Measurements from ENCODE around the gene FOXJ1. TPM values are rescaled to one million over a fixed set of nuclear protein-coding genes. Genes with fewer than 3 reads are reported as not detected.

The FOXJ1 gene
- polyA plus RNA-seq, 2 of the 4 experiments (the other 2 are of a cell fraction), result 0.09 to 0.50 TPM

DNA sequence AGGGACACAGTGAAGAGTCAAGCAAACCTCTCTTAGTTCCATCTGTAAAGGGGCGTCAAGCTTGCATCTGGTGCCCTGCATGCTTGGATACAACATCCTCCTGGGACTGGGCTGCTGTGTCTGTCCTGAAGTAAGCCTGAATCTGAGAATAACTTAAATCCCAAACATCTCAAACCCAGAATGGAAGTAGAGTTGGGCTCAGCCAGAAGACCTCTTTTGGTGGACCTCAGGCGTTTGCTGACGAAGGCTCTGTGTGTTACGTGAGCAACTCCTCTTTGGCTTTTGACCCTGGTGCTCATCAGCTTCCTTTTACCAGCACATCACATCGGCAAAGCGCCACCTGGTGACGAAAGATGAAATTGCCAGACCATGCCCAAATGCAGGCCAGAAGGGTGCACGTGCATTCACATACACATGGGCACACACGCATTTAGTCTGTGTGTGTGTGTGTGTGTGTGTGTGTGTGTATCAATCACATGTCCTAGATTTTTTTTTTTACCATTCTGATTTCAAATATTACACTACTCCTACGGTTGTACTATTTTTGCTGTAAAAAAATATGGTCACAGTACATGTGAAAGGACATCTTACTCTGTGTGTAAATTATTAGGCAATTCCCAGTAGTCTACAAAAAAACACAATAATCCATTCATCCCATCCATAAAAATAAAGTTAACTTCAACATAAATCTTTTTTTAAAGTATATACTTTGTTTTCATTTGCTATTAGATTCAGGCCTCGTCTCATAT lies 41.1 kb upstream of the FOXJ1 start:
- peak overlapping the region in 1 of 2 experiments; percentile 29; a peak in 1 of 6 replicates for H3K27ac ChIP-seq
- peak; percentile 96 to 97 for DNase-seq (ENCODE audit: low read depth in 1 of 2, low spot score in 1 of 2)
- POLR2A ChIA-PET, result interaction anchor here (0.7 to 0.8 kb wide), 3 partner anchors 61 to 213 kb away, joined by 3 to 4 read pairs (median 3); partner anchors contain the start of gene UBALD2
- peak; percentile 92 for FAIRE-seq
- CTCF ChIA-PET, result interaction anchor here (0.6 to 16.1 kb wide), 71 partner anchors 9 to 1165 kb away, joined by 3 to 206 read pairs (median 4); partner anchors contain the start of gene EXOC7
- H3K4me3 ChIP-seq, result no peak overlapping the region
- H3K4me2 ChIP-seq, result peak overlapping the region; percentile 29; the same call in 2 of the 3 replicates
- WGBS (ENCODE audit: missing lambda C conversion rate), result 20% methylated on average over 11 of the region's 11 CpGs
- H3K9me3 ChIP-seq, result no peaks in the 10 kb centered on the region
- no peaks in the 10 kb centered on the region for H3K4me1 ChIP-seq
- ATAC-seq, result peak; percentile 94 to 97
- no peak for TF ChIP-seq POLR2A (IDR thresholded peaks at IDR 0.05; ENCODE audit: low read length)
- TF ChIP-seq, protein P1, sequence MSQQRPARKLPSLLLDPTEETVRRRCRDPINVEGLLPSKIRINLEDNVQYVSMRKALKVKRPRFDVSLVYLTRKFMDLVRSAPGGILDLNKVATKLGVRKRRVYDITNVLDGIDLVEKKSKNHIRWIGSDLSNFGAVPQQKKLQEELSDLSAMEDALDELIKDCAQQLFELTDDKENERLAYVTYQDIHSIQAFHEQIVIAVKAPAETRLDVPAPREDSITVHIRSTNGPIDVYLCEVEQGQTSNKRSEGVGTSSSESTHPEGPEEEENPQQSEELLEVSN (IDR thresholded peaks at IDR 0.05; ENCODE audit: borderline replicate concordance, low read depth), result peak; percentile 72
- no peak for TF ChIP-seq NR3C1 (IDR thresholded peaks at IDR 0.05)
- TF ChIP-seq JUNB (IDR thresholded peaks at IDR 0.05), result no peak
- TF ChIP-seq SMC3 (IDR thresholded peaks at IDR 0.05), result peak; percentile 88
- no peak for TF ChIP-seq FOSL2 (IDR thresholded peaks at IDR 0.05)
- TF ChIP-seq FOSL2 (CRISPR knock-in tag; IDR thresholded peaks at IDR 0.05), result no peak
- TF ChIP-seq FOXS1 (CRISPR knock-in tag; IDR thresholded peaks at IDR 0.05), result no peak
- peak; percentile 74 for TF ChIP-seq RAD21 (conservative IDR thresholded peaks at IDR 0.05 in 1 of 2, IDR thresholded peaks at IDR 0.05 in 1 of 2)
- peak; percentile 99 for TF ChIP-seq NPAS2 (CRISPR knock-in tag; IDR thresholded peaks at IDR 0.05; ENCODE audit: borderline replicate concordance)
- TF ChIP-seq ZC3H11A (IDR thresholded peaks at IDR 0.05), result no peak
- TF ChIP-seq, protein P2, sequence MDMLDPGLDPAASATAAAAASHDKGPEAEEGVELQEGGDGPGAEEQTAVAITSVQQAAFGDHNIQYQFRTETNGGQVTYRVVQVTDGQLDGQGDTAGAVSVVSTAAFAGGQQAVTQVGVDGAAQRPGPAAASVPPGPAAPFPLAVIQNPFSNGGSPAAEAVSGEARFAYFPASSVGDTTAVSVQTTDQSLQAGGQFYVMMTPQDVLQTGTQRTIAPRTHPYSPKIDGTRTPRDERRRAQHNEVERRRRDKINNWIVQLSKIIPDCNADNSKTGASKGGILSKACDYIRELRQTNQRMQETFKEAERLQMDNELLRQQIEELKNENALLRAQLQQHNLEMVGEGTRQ (IDR thresholded peaks at IDR 0.05), result 0 out of 2 replicates have a peak, but pooled peaks have one; percentile 23
- peak; percentile 24 for TF ChIP-seq MAFK (IDR thresholded peaks at IDR 0.05; ENCODE audit: partially characterized antibody)
- TF ChIP-seq BHLHE40 (IDR thresholded peaks at IDR 0.05; ENCODE audit: low read depth, low read length), result peak; percentile 99
- no peak for TF ChIP-seq HEYL (CRISPR knock-in tag; IDR thresholded peaks at IDR 0.05)
- TF ChIP-seq GATA3 (IDR thresholded peaks at IDR 0.05; ENCODE audit: borderline replicate concordance), result no peak
- TF ChIP-seq KDM1A (IDR thresholded peaks at IDR 0.05; ENCODE audit: low read depth), result no peak
- TF ChIP-seq, protein P3, sequence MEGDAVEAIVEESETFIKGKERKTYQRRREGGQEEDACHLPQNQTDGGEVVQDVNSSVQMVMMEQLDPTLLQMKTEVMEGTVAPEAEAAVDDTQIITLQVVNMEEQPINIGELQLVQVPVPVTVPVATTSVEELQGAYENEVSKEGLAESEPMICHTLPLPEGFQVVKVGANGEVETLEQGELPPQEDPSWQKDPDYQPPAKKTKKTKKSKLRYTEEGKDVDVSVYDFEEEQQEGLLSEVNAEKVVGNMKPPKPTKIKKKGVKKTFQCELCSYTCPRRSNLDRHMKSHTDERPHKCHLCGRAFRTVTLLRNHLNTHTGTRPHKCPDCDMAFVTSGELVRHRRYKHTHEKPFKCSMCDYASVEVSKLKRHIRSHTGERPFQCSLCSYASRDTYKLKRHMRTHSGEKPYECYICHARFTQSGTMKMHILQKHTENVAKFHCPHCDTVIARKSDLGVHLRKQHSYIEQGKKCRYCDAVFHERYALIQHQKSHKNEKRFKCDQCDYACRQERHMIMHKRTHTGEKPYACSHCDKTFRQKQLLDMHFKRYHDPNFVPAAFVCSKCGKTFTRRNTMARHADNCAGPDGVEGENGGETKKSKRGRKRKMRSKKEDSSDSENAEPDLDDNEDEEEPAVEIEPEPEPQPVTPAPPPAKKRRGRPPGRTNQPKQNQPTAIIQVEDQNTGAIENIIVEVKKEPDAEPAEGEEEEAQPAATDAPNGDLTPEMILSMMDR (IDR thresholded peaks at IDR 0.05), result peak; percentile 93
- no peak for TF ChIP-seq CBX2 (IDR thresholded peaks at IDR 0.05; ENCODE audit: borderline replicate concordance, low read depth)
- TF ChIP-seq EHF (CRISPR knock-in tag; IDR thresholded peaks at IDR 0.05), result no peak
- peak; percentile 98 for TF ChIP-seq MYC (IDR thresholded peaks at IDR 0.05; ENCODE audit: borderline replicate concordance, low read length)
- TF ChIP-seq PHF8 (IDR thresholded peaks at IDR 0.05; ENCODE audit: borderline replicate concordance, low read depth), result no peak
- no peak for TF ChIP-seq CHD2 (IDR thresholded peaks at IDR 0.05; ENCODE audit: low read length, partially characterized antibody)
- TF ChIP-seq JUN (IDR thresholded peaks at IDR 0.05), result no peak
- TF ChIP-seq ZFP36 (IDR thresholded peaks at IDR 0.05; ENCODE audit: borderline replicate concordance, partially characterized antibody), result no peak
- TF ChIP-seq RNF2 (IDR thresholded peaks at IDR 0.05; ENCODE audit: borderline replicate concordance, low read depth), result no peak
- TF ChIP-seq TP53 (CRISPR knock-in tag; IDR thresholded peaks at IDR 0.05), result peak; percentile 48; the same call in 1 of the 2 replicates
- TF ChIP-seq, protein P4, sequence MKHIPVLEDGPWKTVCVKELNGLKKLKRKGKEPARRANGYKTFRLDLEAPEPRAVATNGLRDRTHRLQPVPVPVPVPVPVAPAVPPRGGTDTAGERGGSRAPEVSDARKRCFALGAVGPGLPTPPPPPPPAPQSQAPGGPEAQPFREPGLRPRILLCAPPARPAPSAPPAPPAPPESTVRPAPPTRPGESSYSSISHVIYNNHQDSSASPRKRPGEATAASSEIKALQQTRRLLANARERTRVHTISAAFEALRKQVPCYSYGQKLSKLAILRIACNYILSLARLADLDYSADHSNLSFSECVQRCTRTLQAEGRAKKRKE (CRISPR knock-in tag; IDR thresholded peaks at IDR 0.05; ENCODE audit: low read depth), result no peak
- TF ChIP-seq EHMT2 (IDR thresholded peaks at IDR 0.05; ENCODE audit: low read depth), result 0 out of 2 replicates have a peak, but pooled peaks have one; percentile 19
- no peak for TF ChIP-seq ESRRA (IDR thresholded peaks at IDR 0.05; ENCODE audit: borderline replicate concordance, low read length)
- no peak for TF ChIP-seq SREBF2 (IDR thresholded peaks at IDR 0.05)
- TF ChIP-seq, protein P5, sequence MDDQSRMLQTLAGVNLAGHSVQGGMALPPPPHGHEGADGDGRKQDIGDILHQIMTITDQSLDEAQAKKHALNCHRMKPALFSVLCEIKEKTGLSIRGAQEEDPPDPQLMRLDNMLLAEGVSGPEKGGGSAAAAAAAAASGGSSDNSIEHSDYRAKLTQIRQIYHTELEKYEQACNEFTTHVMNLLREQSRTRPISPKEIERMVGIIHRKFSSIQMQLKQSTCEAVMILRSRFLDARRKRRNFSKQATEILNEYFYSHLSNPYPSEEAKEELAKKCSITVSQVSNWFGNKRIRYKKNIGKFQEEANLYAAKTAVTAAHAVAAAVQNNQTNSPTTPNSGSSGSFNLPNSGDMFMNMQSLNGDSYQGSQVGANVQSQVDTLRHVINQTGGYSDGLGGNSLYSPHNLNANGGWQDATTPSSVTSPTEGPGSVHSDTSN (IDR thresholded peaks at IDR 0.05), result no peak
